SK-N-SH (cell line): ENCODE measurements around the gene KCNE5.

Experiments used
- EP300 ChIP-seq, 2 experiments: IDR thresholded peaks; 2 replicates each; pipeline versions ENCODE4 v1.4.0 to v1.6.1; 2012; ENCODE audit warnings: borderline replicate concordance in 1 of 2, low read depth in 1 of 2, low read length in 1 of 2
- FOXJ3 ChIP-seq: sonication (generic); formaldehyde crosslinking; IDR thresholded peaks from 2 replicates; pipeline ENCODE4 v1.5.1; 2020; ENCODE audit warnings: mild to moderate bottlenecking, missing genetic modification reagents
- JUND ChIP-seq: IDR thresholded peaks from 2 replicates; pipeline ENCODE4 v1.4.0; 2012
- RAD21 ChIP-seq: IDR thresholded peaks from 2 replicates; pipeline ENCODE4 v1.6.1; 2012; ENCODE audit warnings: mild to moderate bottlenecking, low read length
- SIN3A ChIP-seq: IDR thresholded peaks from 2 replicates; pipeline ENCODE4 v1.6.1; 2012; ENCODE audit warnings: low read depth, mild to moderate bottlenecking, low read length, moderate library complexity, borderline replicate concordance
- TF ChIP-seq, protein P1 (sequence below): fragments of 200-600 bp; sonication (generic); IDR thresholded peaks from 2 replicates; pipeline ENCODE4 v1.6.1; 2017; ENCODE audit warnings: antibody characterized with exemption, mild to moderate bottlenecking, moderate library complexity
- TF ChIP-seq, protein P2 (sequence below): IDR thresholded peaks from 2 replicates; pipeline ENCODE4 v1.4.0; 2012; ENCODE audit warnings: low read depth, borderline replicate concordance

DNA sequence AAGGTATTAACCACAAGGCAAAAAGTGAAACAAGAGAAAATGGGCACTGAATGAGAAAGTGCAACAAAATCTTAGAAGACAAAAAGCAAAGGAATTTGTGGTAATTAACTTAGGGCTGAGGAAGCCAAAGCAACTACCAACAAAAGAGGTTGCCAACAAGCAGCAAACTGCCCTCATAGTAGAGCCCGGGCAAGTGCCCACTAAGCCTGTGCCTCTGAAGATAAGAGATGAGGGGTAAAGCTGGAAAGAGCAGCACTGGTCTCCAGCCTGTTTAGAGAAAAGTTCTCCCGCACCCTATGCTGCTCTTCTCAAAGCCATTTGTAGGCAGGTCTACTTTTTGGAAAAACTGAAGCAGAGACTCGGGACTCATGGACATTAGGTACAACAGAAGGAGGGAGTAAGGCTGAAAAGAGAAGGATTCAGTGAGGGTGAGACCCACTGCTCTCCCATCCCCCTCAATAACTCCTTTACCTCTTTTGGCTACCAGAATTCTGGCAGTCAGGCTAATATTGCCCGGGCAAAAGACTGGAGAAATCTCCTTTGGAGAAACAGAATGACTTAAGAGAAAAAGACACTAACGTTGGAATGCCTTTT lies 29.6 kb upstream of the KCNE5 start:
- TF ChIP-seq, protein P1, sequence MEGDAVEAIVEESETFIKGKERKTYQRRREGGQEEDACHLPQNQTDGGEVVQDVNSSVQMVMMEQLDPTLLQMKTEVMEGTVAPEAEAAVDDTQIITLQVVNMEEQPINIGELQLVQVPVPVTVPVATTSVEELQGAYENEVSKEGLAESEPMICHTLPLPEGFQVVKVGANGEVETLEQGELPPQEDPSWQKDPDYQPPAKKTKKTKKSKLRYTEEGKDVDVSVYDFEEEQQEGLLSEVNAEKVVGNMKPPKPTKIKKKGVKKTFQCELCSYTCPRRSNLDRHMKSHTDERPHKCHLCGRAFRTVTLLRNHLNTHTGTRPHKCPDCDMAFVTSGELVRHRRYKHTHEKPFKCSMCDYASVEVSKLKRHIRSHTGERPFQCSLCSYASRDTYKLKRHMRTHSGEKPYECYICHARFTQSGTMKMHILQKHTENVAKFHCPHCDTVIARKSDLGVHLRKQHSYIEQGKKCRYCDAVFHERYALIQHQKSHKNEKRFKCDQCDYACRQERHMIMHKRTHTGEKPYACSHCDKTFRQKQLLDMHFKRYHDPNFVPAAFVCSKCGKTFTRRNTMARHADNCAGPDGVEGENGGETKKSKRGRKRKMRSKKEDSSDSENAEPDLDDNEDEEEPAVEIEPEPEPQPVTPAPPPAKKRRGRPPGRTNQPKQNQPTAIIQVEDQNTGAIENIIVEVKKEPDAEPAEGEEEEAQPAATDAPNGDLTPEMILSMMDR, result no peak
- TF ChIP-seq EP300 (IDR thresholded peaks at IDR 0.05; ENCODE audit: borderline replicate concordance in 1 of 2, low read depth in 1 of 2, low read length in 1 of 2) (no peak), JUND (no peak), RAD21 (no peak), FOXJ3 (CRISPR knock-in tag) (no peak), SIN3A (no peak)
- TF ChIP-seq, protein P2, sequence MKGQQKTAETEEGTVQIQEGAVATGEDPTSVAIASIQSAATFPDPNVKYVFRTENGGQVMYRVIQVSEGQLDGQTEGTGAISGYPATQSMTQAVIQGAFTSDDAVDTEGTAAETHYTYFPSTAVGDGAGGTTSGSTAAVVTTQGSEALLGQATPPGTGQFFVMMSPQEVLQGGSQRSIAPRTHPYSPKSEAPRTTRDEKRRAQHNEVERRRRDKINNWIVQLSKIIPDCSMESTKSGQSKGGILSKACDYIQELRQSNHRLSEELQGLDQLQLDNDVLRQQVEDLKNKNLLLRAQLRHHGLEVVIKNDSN, result no peak
